LoVo (cell line): ENCODE data around the gene OR10P1.

Source experiments
- DNase-seq: peaks from one replicate; pipeline ENCODE4 v3.0.0-alpha.2; 2016; ENCODE audit warnings: low spot score

OR10P1 gene

GRCh38 chr12:55651299-55651683 lies 14.6 kb downstream of the OR10P1 start:
- DNase-seq: no peak

GRCh38 chr12:55652352-55652751 lies 15.7 kb downstream of the OR10P1 start:
- DNase-seq: no peak

DNA sequence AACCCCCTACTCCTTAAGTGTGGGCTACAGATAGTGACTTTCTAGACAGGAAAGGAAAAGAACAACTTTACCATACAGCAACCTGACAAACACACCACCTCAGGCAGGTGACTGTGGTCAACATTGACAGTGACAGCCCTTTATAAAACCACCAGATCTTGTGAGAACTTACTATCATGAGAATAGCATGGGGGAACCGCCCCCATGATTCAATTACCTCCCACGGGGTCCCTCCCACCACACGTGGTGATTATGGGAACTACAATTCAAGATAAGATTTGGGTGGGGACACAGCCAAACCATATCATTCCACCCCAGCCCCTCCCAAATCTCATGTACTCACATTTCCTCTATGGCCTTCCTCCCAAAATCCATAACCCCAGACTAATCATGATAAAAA lies 16.3 kb downstream of the OR10P1 start:
- no peak for DNase-seq

DNA sequence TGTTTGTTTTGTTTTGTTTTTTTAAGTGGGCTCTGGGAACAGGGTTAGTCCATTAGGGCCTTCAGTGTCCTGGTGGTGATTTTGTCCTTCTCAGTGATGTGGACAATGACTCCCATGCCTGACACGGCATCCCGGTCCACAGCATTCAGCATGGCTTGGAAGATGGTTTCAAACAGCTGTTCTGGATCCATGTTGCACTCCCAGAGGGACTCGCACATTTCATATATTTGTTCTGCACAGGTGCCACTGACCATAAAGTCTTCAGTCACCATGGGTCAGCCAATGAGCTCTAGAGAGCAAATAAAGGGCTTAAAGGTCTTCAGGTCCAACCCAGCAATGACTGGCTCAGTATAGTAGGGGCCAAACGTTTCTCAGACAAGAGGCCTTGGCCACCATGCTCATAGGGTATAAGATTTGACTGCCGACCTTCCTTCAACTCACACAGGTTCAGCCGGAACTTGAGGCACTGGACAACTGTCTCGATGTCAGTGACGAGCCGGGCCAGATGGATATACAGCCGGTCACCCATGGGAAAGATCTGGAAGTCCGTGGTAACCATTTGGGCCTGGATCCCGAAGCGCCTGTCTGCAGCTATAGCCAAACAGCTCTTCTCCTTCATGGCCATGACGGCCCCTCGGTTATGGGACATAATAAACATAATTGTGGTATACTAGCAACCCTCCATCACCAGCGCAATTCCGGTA lies 18.0 kb downstream of the OR10P1 start:
- no peak for DNase-seq

DNA sequence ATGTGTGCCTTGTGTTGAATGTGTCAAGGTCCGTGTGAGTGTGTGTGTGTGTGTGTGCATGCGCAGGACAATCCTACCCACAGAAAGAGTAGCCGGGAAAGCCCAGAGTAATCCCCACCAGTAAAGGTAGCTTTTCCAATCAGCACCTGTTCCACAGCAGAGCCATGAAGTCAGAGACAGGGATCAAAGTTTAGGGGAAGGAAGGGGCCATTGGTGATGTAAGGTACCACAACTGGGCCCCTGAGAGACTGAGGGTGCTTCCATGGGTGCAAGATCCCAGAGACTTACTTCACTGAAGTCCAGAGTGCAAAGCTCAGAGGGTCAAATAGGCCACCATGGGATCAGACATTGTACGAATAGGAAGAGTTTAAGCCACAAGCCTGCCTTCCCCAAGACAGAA lies 20.5 kb downstream of the OR10P1 start:
- no peak for DNase-seq

DNA sequence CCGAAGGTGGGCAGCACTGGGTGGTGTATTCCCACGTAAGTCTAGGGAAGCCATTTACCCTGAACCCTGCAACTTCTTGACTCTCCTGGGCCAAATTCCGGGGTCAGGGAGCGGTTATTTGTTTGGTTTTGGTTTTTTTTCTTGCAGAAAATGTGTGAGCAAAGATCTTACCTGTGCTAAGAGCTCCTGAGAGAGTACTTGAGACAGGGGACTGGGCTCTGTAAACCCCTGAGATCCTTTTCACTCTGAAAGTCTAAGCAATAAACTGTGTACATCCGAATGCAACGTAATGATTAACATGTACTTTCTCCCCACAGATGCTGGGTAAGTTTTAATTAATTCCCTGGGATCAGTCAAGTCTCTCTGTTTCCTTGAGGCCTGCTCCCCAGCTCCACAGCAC lies 21.5 kb downstream of the OR10P1 start:
- DNase-seq: no peak

- DNase-seq: no peak
Measured at GRCh38 chr12:55658635-55659391, 22.1 kb downstream of the OR10P1 start.

DNA sequence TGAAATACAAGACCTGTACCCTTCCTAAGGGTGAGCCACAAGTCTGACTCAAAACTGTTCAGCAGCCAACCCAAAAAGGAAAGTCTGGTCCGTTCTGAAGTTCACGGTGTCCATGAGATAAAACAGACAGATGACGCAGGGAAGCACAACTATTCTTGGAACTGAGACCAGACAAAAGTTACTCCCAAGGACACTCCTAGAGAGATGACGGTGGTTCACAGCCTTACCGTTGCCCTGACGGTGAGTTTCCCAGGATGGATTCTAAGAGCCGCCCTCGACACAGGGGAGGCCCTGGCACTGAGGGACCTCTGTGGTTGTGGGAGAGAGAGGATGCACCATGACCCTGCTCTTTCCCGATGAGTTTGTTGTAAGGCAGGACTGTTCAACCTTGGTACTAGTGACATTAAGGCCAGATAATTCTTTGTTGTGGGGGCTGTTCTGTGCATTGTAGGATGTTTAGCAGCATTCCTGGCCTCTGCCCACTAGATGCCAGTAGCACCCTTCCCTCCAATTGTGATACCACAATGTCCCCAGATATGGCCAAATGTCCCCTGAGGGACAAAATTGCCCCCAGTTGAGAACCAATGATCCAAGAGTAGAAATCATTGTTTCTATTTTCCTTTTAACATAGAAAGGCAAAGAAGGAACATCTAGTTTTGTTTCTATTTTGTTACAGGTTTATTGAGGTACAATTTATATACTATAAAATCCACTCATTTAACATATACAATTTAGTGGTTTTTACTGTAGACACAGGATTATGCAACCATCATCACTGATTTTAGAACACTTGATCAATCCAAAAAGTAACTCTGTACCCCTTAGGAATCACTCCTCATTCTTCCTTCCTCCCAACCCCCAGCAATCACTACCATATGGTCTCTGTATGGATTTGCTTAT lies 23.0 kb downstream of the OR10P1 start:
- DNase-seq: peak; percentile 20

- no peak for DNase-seq
Measured at GRCh38 chr12:55663391-55663790, 26.7 kb downstream of the OR10P1 start.

DNA sequence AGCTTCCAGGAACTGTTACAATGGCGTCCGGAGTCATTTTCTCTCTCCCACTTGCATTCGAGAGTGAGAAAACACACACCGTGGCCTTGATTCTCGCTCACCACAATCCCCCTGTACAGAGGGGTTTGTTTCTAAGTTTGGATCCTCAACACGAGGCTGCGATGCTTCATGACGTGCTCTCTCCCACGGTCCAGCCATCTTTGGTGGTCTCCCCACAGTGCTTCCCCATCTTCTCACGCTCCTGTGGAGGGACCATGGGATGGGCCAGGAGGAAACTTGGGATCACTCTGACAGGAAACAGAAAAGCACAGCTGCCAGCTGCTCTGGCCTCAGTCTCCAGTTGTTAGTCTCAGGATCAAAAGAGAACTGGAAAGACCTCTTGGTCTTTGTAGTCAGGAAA lies 28.1 kb downstream of the OR10P1 start:
- DNase-seq: no peak

GRCh38 chr12:55666508-55666907 lies 29.8 kb downstream of the OR10P1 start:
- no peak for DNase-seq

DNA sequence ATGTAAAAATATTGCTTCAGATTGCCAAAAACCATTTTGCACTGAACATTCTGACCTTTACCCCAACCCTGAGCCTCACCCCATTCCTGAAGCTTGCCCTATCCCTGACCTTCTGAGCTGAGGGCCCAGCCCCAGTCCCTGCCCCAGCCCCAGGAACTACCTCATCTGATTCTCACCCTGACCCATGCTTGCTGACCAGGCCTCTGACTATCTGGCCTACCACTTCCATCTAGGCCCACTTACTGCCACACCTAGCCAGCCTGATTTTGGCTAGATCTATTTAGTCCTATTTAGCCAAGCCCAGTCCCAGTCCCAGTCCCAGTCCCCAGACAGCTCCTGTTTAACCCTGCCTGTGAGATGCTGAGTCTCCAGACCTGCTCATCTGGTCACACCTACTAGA lies 33.6 kb downstream of the OR10P1 start:
- DNase-seq: no peak

- no peak for DNase-seq
Measured at GRCh38 chr12:55671746-55672145, 35.1 kb downstream of the OR10P1 start.

DNA sequence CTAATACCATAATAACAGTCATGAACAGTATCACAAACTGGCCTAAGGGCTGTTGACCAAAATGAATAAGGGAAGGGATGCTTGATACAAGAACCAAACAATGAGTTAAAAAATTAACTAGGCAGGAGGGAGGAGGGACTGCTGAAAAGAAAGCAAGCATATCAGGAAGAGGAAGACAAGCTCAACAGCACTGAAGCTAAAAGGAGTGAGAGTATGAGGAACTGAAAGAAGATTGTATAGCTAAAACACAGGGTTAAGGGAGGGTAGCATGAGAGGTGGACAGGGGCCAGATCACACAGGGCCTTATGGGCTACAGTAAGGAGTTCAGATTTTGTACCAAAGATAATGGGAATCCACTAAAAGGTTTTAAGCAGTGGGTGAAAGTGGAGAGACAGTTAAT lies 36.9 kb downstream of the OR10P1 start:
- no peak for DNase-seq

DNA sequence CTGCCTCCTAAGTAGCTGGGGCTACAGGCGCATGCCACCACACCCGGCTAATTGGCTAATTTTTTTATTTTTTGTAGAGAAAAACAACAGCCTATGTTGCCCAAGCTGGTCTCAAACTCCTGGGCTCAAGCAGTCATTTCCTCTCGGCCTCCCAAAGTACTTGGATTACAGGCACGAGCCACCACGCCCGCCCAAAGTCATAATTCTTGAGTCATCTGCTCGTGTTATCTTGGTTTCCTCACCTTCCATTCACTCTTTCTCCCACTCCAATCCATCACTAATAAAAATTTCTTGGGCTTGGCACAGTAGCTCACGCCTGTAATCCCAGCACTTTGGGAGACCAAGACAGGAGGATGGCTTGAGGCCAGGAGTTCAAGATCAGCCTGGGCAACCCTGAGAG lies 39.0 kb downstream of the OR10P1 start:
- DNase-seq: peak; percentile 17

DNA sequence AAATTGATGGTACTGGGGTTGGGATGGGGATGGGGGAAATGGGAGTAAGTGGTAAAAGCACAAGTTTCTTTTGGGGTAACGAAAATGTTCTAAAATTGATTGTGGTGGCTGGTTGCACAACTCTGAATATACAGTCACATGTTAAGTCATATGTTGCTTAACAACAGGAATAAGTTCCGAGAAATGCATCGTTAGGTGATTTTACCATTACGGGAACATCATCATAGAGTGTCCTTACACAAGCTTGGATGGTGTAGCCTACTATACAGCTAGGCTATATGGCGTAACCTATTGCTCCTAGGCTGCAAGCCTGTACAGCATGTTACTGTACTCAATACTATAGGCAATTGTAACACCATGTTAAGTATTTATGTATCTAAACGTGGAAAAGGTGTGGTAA lies 40.0 kb downstream of the OR10P1 start:
- DNase-seq: no peak

DNA sequence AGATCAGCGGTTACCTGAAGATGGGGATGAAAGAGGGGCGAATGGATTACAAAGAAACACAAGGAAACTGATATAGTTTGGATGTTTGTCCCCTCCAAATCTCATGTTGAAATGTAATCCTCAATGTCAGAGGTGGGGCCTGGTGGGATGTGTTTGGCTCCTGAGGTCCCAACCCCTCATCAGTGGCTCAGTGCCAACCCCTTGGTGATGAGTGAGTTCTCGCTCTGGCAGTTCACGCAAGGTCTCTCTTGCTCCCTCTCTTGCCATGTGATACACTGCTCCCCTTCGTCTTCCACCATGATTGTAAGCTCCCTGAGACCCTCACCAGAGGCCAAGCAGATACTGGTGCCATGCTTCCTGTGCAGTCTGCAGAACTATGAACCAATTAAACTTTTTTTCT lies 43.0 kb downstream of the OR10P1 start:
- no peak for DNase-seq

GRCh38 chr12:55681142-55682077 lies 44.7 kb downstream of the OR10P1 start:
- DNase-seq: peak; percentile 95

DNA sequence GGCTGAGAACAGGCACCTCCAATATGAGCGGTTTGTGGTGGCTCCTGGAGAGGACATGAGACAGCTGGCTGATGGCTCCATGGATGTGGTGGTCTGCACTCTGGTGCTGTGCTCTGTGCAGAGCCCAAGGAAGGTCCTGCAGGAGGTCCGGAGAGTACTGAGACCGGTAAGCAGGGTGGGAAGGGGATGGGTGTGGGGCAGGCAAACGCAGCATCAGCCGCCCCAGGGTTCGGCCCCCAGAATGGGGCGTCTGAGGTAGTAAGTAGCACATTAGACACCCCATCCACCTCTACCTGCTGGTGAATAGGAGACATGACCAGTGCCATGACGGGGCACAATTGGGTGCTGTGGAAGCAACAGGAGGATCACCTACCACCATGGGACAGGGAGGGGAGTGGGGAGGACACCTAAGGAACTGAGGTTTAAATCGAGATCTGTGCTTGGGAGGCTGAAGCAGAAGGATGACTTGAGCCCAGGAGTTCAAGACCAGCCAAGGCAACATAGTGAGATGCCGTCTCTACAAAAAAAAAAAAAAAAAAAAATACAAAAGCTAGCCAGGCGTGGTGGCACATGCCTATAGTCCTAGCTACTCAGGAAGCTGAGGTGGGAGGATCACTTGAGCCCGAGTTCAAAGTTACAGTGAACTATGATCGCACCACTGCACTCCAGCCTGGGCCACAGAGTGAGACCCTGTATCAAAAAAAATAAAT lies 45.5 kb downstream of the OR10P1 start:
- DNase-seq: peak; percentile 39

DNA sequence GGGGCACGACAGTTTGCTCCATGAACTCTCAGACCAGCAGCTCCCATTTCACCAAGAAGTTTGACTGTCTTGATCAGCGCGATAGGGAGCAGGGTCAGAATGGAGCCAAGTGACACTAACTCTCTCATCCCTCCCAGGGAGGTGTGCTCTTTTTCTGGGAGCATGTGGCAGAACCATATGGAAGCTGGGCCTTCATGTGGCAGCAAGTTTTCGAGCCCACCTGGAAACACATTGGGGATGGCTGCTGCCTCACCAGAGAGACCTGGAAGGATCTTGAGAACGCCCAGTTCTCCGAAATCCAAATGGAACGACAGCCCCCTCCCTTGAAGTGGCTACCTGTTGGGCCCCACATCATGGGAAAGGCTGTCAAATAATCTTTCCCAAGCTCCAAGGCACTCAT lies 47.0 kb downstream of the OR10P1 start:
- no peak for DNase-seq

- DNase-seq: no peak
Measured at GRCh38 chr12:55684761-55685370, 48.2 kb downstream of the OR10P1 start.
